ENCODE measurements around the gene RIN3. TPM values are rescaled to one million over a fixed set of nuclear protein-coding genes. Genes with fewer than 3 reads are reported as not detected.

Gene RIN3
- total RNA-seq, 4 donors from 2014 or later, result 2.1 to 10.4 (median 7.2) TPM

GRCh38 chr14:92493024-92493423 lies 20.6 kb upstream of the RIN3 start:
- TF ChIP-seq EP300 (IDR thresholded peaks at IDR 0.05) (no peak), POLR2AphosphoS5 (IDR thresholded peaks at IDR 0.05) (no peak), CTCF (IDR thresholded peaks at IDR 0.05) (no peak), POLR2A (IDR thresholded peaks at IDR 0.05) (no peak)
- Histone ChIP-seq H3K9me3 (no peaks in the 10 kb centered on the region), H3K36me3 (no peaks in the 10 kb centered on the region), H3K4me3 (no peak overlapping the region), H3K27me3 (no peaks in the 10 kb centered on the region), H3K4me1 (peaks cover 3% of the 10 kb centered on the region), H3K27ac (no peak overlapping the region)
- DNase-seq (ENCODE audit: low spot score in 2 of 2), result no peak
- WGBS, result 88% methylated on average over 10 of the region's 10 CpGs

- Histone ChIP-seq H3K27ac (no peak overlapping the region), H3K36me3 (no peaks in the 10 kb centered on the region)
- 93% methylated on average over 16 of the region's 16 CpGs for WGBS
Observed at GRCh38 chr14:92493492-92493891, 20.1 kb upstream of the RIN3 start.

GRCh38 chr14:92494512-92494911 lies 19.1 kb upstream of the RIN3 start:
- no peak for DNase-seq (ENCODE audit: low spot score in 2 of 2)
- H3K27me3 ChIP-seq, result no peaks in the 10 kb centered on the region
- peaks cover under 1% of the 10 kb centered on the region for H3K4me1 ChIP-seq
- no peaks in the 10 kb centered on the region for H3K36me3 ChIP-seq
- TF ChIP-seq CTCF (IDR thresholded peaks at IDR 0.05) (no peak), EP300 (IDR thresholded peaks at IDR 0.05) (no peak), POLR2A (IDR thresholded peaks at IDR 0.05) (no peak), POLR2AphosphoS5 (IDR thresholded peaks at IDR 0.05) (no peak)
- 79% methylated on average over 4 of the region's 4 CpGs for WGBS
- no peak overlapping the region for H3K4me3 ChIP-seq
- H3K27ac ChIP-seq, result no peak overlapping the region
- H3K9me3 ChIP-seq, result no peaks in the 10 kb centered on the region

More at GRCh38 chr14:92493492-92493891, 20.1 kb upstream of the RIN3 start:
- Histone ChIP-seq H3K9me3 (no peaks in the 10 kb centered on the region), H3K4me1 (peaks cover 3% of the 10 kb centered on the region), H3K4me3 (no peak overlapping the region), H3K27me3 (no peaks in the 10 kb centered on the region)
- TF ChIP-seq POLR2AphosphoS5 (IDR thresholded peaks at IDR 0.05), result no peak
- no peak for TF ChIP-seq POLR2A (IDR thresholded peaks at IDR 0.05)
- no peak for TF ChIP-seq EP300 (IDR thresholded peaks at IDR 0.05)
- TF ChIP-seq CTCF (IDR thresholded peaks at IDR 0.05), result no peak
- DNase-seq (ENCODE audit: low spot score in 2 of 2), result no peak

GRCh38 chr14:92495027-92495426 lies 18.6 kb upstream of the RIN3 start:
- 57% methylated on average over 6 of the region's 6 CpGs for WGBS
- no peak overlapping the region for H3K4me3 ChIP-seq
- TF ChIP-seq POLR2AphosphoS5 (IDR thresholded peaks at IDR 0.05) (no peak), EP300 (IDR thresholded peaks at IDR 0.05) (no peak)
- H3K4me1 ChIP-seq, result no peaks in the 10 kb centered on the region
- no peaks in the 10 kb centered on the region for H3K36me3 ChIP-seq
- H3K9me3 ChIP-seq, result no peaks in the 10 kb centered on the region
- H3K27me3 ChIP-seq, result no peaks in the 10 kb centered on the region
- DNase-seq (ENCODE audit: low spot score in 2 of 2), result peak in 1 of 2 donors; percentile 54
- no peak overlapping the region for H3K27ac ChIP-seq

GRCh38 chr14:92496191-92496857 lies 17.3 kb upstream of the RIN3 start:
- no peak overlapping the region for H3K27ac ChIP-seq
- H3K36me3 ChIP-seq, result no peaks in the 10 kb centered on the region
- no peak for TF ChIP-seq POLR2AphosphoS5 (IDR thresholded peaks at IDR 0.05)
- no peak for TF ChIP-seq EP300 (IDR thresholded peaks at IDR 0.05)
- TF ChIP-seq CTCF (IDR thresholded peaks at IDR 0.05), result no peak
- TF ChIP-seq POLR2A (IDR thresholded peaks at IDR 0.05), result no peak
- no peaks in the 10 kb centered on the region for H3K9me3 ChIP-seq
- no peaks in the 10 kb centered on the region for H3K27me3 ChIP-seq
- no peak for DNase-seq (ENCODE audit: low spot score in 2 of 2)
- 81% methylated on average over 6 of the region's 6 CpGs for WGBS
- no peak overlapping the region for H3K4me3 ChIP-seq
- no peaks in the 10 kb centered on the region for H3K4me1 ChIP-seq

All from suprapubic skin (tissue), 4 donors.